Adrenal gland (tissue), 12 donors: ENCODE results near the gene GSK3B. TPM values are rescaled to one million over a fixed set of nuclear protein-coding genes. Genes with fewer than 3 reads are reported as not detected.

Experiments used
- DNase-seq, 7 donors: peaks; one replicate each; pipeline ENCODE4 v3.0.0-alpha.2; 2019 to 2020
- H3K27ac ChIP-seq, 5 donors: fragments of 200-600 bp; sonication (generic) in 4 of 5; 1 replicate in 3 of 5; 2 replicates in 2 of 5; pipeline versions ENCODE4 v1.5.1 to v1.8.0; 2016 to 2020; ENCODE audit warnings: mild to moderate bottlenecking in 1 of 5
- H3K27me3 ChIP-seq: fragments of 200-600 bp; 2 replicates; pipeline ENCODE4 v1.8.0; 2021
- H3K36me3 ChIP-seq, 2 donors: fragments of 200-600 bp; replicated peaks in 1 of 2; 1 replicate in 1 of 2; 2 replicates in 1 of 2; pipeline versions ENCODE4 v1.5.1 to v1.8.0; 2018 to 2022
- H3K4me1 ChIP-seq, 2 donors: fragments of 200-600 bp; replicated peaks in 1 of 2; 1 replicate in 1 of 2; 2 replicates in 1 of 2; pipeline versions ENCODE4 v1.5.1 to v1.8.0; 2018 to 2021
- H3K4me3 ChIP-seq, 4 donors: fragments of 200-600 bp; sonication (generic) in 3 of 4; one replicate each; pipeline ENCODE4 v1.5.1; 2016 to 2018
- H3K9me3 ChIP-seq, 3 donors: fragments of 200-600 bp; sonication (generic) in 1 of 3; replicated peaks in 1 of 3; 1 replicate in 2 of 3; 2 replicates in 1 of 3; pipeline versions ENCODE4 v1.5.1 to v1.8.0; 2016 to 2021
- CTCF ChIP-seq, 6 experiments: fragments of 450-650 bp in 4 of 6; fragments of 200-600 bp in 2 of 6; sonication (generic) in 1 of 6; IDR thresholded peaks; 1 replicate in 5 of 6; 2 replicates in 1 of 6; pipeline versions ENCODE4 v1.5.1 to v1.8.0; 2016 to 2021; ENCODE audit warnings: antibody characterized with exemption in 6 of 6, mild to moderate bottlenecking in 2 of 6, moderate library complexity in 1 of 6
- POLR2A ChIP-seq, 2 donors: fragments of 450-650 bp; IDR thresholded peaks; one replicate each; pipeline ENCODE4 v1.6.1; 2017; ENCODE audit warnings: antibody characterized with exemption in 2 of 2, mild to moderate bottlenecking in 2 of 2, moderate library complexity in 1 of 2
- WGBS, 4 donors: extraction: QIAGEN DNeasy Blood & Tissue Kit in 2 of 4; methylation state at CpG; one replicate each; pipeline versions ENCODE4 v1.1.5 to v1.1.7; 2013 to 2017; 5-methylcytosine and 5-hydroxymethylcytosine counted together
- intact Hi-C, 2 donors: fragments of 100-400 bp; cut with DNase I; formaldehyde crosslinking; loops; one replicate each; pipeline versions ENCODE4 v1.14.1 to v1.15.0; 2022 to 2023
- polyA plus RNA-seq, 3 donors: library from polyadenylated mRNA; stranded (reverse); fragments of 200-250 nt in 2 of 3; fragments of 350-450 nt in 1 of 3; fragmentation: Illumina TruSeq in 1 of 3; extraction: RNeasy Lipid Tissue Mini Kit (QIAGEN cat#74804) in 1 of 3; gene quantifications; one replicate each; pipeline ENCODE4 v1.2.3, GENCODE V29; 2013 to 2014
- total RNA-seq, 9 donors: library from RNA; depleted of rRNA in 4 of 9; stranded (reverse); fragments of >200 nt in 4 of 9; fragments of 120-200 nt in 1 of 9; fragmentation: NEBNext Ultra II Directional in 1 of 9; extraction: Animal tissue kit (Norgen Biotek cat#: 25700) in 1 of 9; gene quantifications; one replicate each; pipeline versions ENCODE4 v1.1.0 to v1.2.4, GENCODE V29; 2013 to 2023
- donor health status: healthy with polysubstance abuse.
- donor health status: Bipolar disorder and iron deficiency.
- donor health status: DM: yes; HTN: yes; CAD: no.
- donor health status: DM: no; HTN: no; CAD: no.
- donor health status: DM: no; HTN: no; CAD: no.
- donor health status: DM: yes; HTN: yes; CAD: no.

GSK3B gene
- total and polyA plus RNA-seq, 12 donors = 10.0 to 63.7 (median 44.8) TPM

- Histone ChIP-seq H3K36me3 (no peaks in the 10 kb centered on the region), H3K27me3 (no peaks in the 10 kb centered on the region), H3K4me3 (no peak overlapping the region), H3K9me3 (no peaks in the 10 kb centered on the region), H3K4me1 (peaks cover 7 to 8% of the 10 kb centered on the region in 2 donors), H3K27ac (peak overlapping the region in 1 of 5 donors; percentile 2)
- DNase-seq = peak; percentile 72 to 89 (median 82)
- intact Hi-C loops = no loop called here
- WGBS, 4 donors = 37 to 46% (median 40%) methylated on average over 5 of the region's 5 CpGs
- TF ChIP-seq CTCF (IDR thresholded peaks at IDR 0.05) (no peak), POLR2A (IDR thresholded peaks at IDR 0.05) (peak in 1 of 2 donors; percentile 23)
These were observed 299.2 kb downstream of the GSK3B start for GRCh38 chr3:119794971-119795612.

- TF ChIP-seq CTCF (IDR thresholded peaks at IDR 0.05) (no peak), POLR2A (IDR thresholded peaks at IDR 0.05) (no peak)
- WGBS, 4 donors = 92 to 100% (median 96%) methylated on average over 2 of the region's 2 CpGs
- no peak for DNase-seq
These were observed 299.8 kb downstream of the GSK3B start for GRCh38 chr3:119794401-119794800.

GRCh38 chr3:119792270-119792669 lies 302.0 kb downstream of the GSK3B start:
- Histone ChIP-seq H3K36me3 (no peaks in the 10 kb centered on the region), H3K27ac (no peak overlapping the region), H3K4me1 (peaks cover 7 to 8% of the 10 kb centered on the region in 2 donors), H3K9me3 (no peaks in the 10 kb centered on the region), H3K4me3 (no peak overlapping the region), H3K27me3 (no peaks in the 10 kb centered on the region)
- 91 to 96% (median 96%) methylated on average over 4 to 8 of the region's 8 CpGs for WGBS, 4 donors
- no peak for DNase-seq
- intact Hi-C loops = no loop called here
- no peak for TF ChIP-seq CTCF (IDR thresholded peaks at IDR 0.05)
- TF ChIP-seq POLR2A (IDR thresholded peaks at IDR 0.05) = no peak

More at GRCh38 chr3:119794401-119794800, 299.8 kb downstream of the GSK3B start:
- Histone ChIP-seq H3K27me3 (no peaks in the 10 kb centered on the region), H3K4me1 (peaks cover 7 to 8% of the 10 kb centered on the region in 2 donors), H3K36me3 (no peaks in the 10 kb centered on the region), H3K4me3 (no peak overlapping the region), H3K27ac (no peak overlapping the region), H3K9me3 (no peaks in the 10 kb centered on the region)
- intact Hi-C loops = no loop called here

GRCh38 chr3:119790369-119790768 lies 303.9 kb downstream of the GSK3B start:
- H3K36me3 ChIP-seq = no peaks in the 10 kb centered on the region
- H3K4me3 ChIP-seq = no peak overlapping the region
- no peaks in the 10 kb centered on the region for H3K27me3 ChIP-seq
- H3K4me1 ChIP-seq = peaks cover 6% of the 10 kb centered on the region in 2 donors
- intact Hi-C loops = no loop called here
- no peak for TF ChIP-seq POLR2A (IDR thresholded peaks at IDR 0.05)
- TF ChIP-seq CTCF (IDR thresholded peaks at IDR 0.05) = no peak
- no peaks in the 10 kb centered on the region for H3K9me3 ChIP-seq
- H3K27ac ChIP-seq = no peak overlapping the region
- WGBS, 4 donors = 93 to 96% (median 94%) methylated on average over 3 of the region's 3 CpGs
- no peak for DNase-seq
